22Rv1 (cell line): Measurements from ENCODE around the gene UPP1.

Experiments used
- ZFX ChIP-seq: fragments of 450-650 bp; IDR thresholded peaks from 2 replicates; pipeline ENCODE4 v1.6.1; 2017; ENCODE audit warnings: antibody characterized with exemption, borderline replicate concordance
- TF ChIP-seq, protein P1 (sequence below): fragments of 450-650 bp; IDR thresholded peaks from 2 replicates; pipeline ENCODE4 v1.5.1; 2017; ENCODE audit warnings: mild to moderate bottlenecking

- TF ChIP-seq, protein P1, sequence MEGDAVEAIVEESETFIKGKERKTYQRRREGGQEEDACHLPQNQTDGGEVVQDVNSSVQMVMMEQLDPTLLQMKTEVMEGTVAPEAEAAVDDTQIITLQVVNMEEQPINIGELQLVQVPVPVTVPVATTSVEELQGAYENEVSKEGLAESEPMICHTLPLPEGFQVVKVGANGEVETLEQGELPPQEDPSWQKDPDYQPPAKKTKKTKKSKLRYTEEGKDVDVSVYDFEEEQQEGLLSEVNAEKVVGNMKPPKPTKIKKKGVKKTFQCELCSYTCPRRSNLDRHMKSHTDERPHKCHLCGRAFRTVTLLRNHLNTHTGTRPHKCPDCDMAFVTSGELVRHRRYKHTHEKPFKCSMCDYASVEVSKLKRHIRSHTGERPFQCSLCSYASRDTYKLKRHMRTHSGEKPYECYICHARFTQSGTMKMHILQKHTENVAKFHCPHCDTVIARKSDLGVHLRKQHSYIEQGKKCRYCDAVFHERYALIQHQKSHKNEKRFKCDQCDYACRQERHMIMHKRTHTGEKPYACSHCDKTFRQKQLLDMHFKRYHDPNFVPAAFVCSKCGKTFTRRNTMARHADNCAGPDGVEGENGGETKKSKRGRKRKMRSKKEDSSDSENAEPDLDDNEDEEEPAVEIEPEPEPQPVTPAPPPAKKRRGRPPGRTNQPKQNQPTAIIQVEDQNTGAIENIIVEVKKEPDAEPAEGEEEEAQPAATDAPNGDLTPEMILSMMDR, result peak; percentile 60
- TF ChIP-seq ZFX, result no peak
Observed at GRCh38 chr7:48101968-48102367, 12.9 kb downstream of the UPP1 start.
